Osteocyte (in vitro differentiated cells): Measurements from ENCODE around the gene STX1A. TPM values are rescaled to one million over a fixed set of nuclear protein-coding genes. Genes with fewer than 3 reads are reported as not detected.

ENCODE experiments used
- DNase-seq: peaks from one replicate; pipeline ENCODE4 v3.0.0; 2021; ENCODE audit warnings: mixed read lengths; ENCODE audit not compliant: unreplicated experiment; ENCODE audit errors: extremely low spot score
- H3K27ac Mint-ChIP-seq: one replicate; pipeline ENCODE4 v1.8.0; 2021; ENCODE audit warnings: mild to moderate bottlenecking, mixed read lengths; ENCODE audit not compliant: unreplicated experiment
- H3K27me3 Mint-ChIP-seq: one replicate; pipeline ENCODE4 v1.8.0; 2021; ENCODE audit warnings: mixed read lengths; ENCODE audit not compliant: unreplicated experiment
- H3K36me3 Mint-ChIP-seq: one replicate; pipeline ENCODE4 v1.8.0; 2021; ENCODE audit warnings: mixed read lengths; ENCODE audit not compliant: unreplicated experiment
- H3K4me1 Mint-ChIP-seq: one replicate; pipeline ENCODE4 v1.8.0; 2021; ENCODE audit warnings: mixed read lengths; ENCODE audit not compliant: unreplicated experiment
- H3K4me3 Mint-ChIP-seq: one replicate; pipeline ENCODE4 v1.8.0; 2021; ENCODE audit warnings: mild to moderate bottlenecking, moderate library complexity, mixed read lengths; ENCODE audit not compliant: unreplicated experiment
- H3K9me3 Mint-ChIP-seq: one replicate; pipeline ENCODE4 v1.8.0; 2021; ENCODE audit warnings: mixed read lengths; ENCODE audit not compliant: unreplicated experiment
- long read RNA-seq: library from polyadenylated mRNA; unstranded; transcript quantifications from one replicate; pipeline ENCODE4 v2.0.0, GENCODE V29; 2021
- total RNA-seq: library from RNA; stranded (reverse); gene quantifications from 2 replicates; pipeline ENCODE4 v1.2.1, GENCODE V29; 2021
- TF ChIP-seq, protein P1 (sequence below): fragments of 200-600 bp; sonication (generic); IDR thresholded peaks from 2 replicates; pipeline ENCODE4 v1.5.0; 2021; ENCODE audit warnings: antibody characterized with exemption, mild to moderate bottlenecking, moderate library complexity

The STX1A gene
- 21.7 and 24.0 TPM in 2 replicates for total RNA-seq
- long read RNA-seq = 0 reads

DNA sequence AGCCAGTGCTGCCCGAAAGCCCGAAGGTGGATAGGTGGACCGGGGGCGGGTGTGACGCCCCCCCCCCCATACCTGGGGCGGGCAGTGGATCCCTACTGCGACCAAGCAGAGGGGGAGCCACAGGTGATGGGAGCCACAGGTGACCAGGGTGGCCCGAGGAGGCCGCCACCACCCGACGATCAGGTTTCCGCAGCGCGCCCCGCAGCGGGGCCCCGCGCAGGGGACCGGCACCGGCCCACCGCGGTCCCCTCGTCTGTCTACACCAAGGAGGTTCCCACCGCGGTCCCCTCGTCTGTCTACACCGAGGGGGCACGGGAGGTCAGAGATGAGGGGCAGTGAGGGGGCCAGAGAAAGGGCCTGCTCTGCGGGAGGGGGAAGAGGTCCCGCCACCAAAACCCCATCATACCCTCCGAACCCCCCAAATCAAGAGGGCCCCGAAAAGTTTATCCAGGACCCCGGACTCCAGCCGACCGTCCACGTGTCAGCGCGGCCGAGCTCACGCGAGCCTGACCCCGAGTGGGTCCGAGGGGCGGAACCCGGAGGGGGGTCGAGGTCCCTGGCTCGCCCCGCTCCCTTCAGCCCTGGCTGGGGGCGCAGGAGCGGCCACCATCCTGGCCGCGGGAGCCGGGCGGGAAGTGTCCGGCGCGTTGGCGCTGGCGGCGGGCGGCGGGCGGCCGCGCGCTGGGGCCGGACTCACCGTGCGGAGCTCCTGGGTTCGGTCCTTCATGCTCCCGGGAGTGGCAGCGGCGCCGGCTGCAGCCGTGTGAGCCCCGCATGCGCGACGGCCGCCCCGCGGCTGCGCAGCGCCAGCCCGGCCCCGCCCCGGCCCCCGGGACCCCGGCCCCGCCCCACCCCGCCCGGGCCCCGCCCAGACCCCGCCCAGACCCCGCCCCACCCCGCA lies at the start of gene STX1A:
TSS of gene STX1A (minus strand) at position 765 of the 901 bp plus-strand sequence. CDS start at position 727, 38 bp downstream.
- H3K27ac Mint-ChIP-seq = peak within 1 kb of the TSS; percentile 84
- H3K27me3 Mint-ChIP-seq = no peaks in the 10 kb centered on the region
- H3K4me3 Mint-ChIP-seq = peak within 1 kb of the TSS; percentile 81
- TF ChIP-seq, protein P1, sequence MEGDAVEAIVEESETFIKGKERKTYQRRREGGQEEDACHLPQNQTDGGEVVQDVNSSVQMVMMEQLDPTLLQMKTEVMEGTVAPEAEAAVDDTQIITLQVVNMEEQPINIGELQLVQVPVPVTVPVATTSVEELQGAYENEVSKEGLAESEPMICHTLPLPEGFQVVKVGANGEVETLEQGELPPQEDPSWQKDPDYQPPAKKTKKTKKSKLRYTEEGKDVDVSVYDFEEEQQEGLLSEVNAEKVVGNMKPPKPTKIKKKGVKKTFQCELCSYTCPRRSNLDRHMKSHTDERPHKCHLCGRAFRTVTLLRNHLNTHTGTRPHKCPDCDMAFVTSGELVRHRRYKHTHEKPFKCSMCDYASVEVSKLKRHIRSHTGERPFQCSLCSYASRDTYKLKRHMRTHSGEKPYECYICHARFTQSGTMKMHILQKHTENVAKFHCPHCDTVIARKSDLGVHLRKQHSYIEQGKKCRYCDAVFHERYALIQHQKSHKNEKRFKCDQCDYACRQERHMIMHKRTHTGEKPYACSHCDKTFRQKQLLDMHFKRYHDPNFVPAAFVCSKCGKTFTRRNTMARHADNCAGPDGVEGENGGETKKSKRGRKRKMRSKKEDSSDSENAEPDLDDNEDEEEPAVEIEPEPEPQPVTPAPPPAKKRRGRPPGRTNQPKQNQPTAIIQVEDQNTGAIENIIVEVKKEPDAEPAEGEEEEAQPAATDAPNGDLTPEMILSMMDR = no peak
- peak; percentile 92 for DNase-seq
- no peaks in the 10 kb centered on the region for H3K9me3 Mint-ChIP-seq
- H3K36me3 Mint-ChIP-seq = no peaks in the 10 kb centered on the region
- peaks cover 55% of the 10 kb centered on the region for H3K4me1 Mint-ChIP-seq

DNA sequence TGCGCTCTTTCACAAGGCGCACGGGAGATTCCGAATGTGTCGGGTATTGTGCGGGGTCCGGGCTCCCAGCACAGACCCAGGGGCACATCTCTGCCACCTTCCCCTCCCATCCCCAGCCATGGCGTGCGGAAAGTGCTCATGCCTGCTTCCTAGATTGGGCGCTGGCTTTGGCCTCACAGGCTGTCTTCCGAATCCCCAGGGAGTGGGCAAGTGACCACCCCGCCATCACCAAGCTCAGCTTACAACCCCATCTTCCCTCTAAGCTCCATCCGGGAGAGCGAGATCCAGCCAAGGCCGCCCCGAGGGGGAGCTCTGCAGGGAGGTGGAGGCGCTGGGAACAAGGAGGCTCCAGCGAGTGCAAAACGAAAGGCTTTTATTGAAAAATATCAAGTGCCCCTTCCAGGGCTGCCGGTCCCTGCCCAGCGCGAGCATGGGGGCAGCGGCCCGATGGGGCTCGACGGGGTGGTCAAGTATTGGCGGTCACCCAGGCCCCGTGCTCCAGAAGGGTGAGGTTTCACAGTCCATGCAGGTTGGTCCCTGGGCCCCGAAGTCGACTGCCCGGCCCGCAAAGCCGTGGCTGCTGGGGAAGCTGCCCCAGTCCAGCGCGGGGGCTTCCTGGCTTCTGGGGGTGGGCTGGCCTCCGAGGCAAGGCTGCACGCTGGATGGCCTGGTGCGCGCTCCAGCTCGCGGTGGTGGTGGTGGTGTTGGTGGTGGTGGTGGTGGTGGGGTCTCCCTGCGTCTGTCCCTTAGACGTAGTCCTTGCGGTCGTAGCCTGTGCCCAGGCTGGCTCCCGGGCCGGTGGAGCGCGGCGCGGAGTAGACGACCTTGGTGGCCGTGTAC lies 49.4 kb upstream of the STX1A start:
- TF ChIP-seq, protein P1 = no peak
- peaks cover 5% of the 10 kb centered on the region for H3K27me3 Mint-ChIP-seq
- no peak overlapping the region for H3K27ac Mint-ChIP-seq
- no peaks in the 10 kb centered on the region for H3K9me3 Mint-ChIP-seq
- DNase-seq = no peak
- no peaks in the 10 kb centered on the region for H3K36me3 Mint-ChIP-seq
- peaks cover 2% of the 10 kb centered on the region for H3K4me1 Mint-ChIP-seq
- H3K4me3 Mint-ChIP-seq = no peak overlapping the region

DNA sequence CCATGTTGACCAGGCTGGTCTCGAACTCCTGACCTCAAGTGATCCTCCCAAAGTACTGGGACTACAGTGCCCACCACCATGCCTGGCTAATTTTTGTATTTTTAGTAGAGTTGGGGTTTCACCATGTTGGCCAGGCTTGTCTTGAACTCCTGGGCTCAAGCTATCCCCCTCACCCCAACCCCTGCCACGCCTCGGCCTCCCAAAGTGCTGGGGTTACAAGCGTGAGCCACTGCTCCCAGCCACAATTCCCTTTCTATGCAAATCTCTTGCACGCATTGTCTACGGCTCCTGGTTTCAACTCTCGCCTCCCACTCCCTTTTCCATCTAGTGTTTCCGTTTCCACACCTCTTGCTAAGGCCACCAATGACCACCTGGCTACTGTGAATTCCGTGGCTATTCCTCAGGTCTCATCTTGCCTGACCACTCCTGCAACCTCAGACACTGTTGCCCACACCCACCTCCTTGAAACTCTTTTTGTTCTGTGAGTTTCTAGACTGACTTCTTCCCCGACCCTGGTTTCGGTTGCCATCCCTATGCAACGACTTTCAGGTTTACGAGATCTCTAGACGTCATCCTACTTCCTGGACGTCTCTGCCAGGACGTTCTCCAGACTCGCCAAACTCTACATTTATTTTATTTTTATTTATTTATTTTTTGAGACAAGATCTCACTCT lies 47.2 kb upstream of the STX1A start:
- H3K4me1 Mint-ChIP-seq = peaks cover 2% of the 10 kb centered on the region

DNA sequence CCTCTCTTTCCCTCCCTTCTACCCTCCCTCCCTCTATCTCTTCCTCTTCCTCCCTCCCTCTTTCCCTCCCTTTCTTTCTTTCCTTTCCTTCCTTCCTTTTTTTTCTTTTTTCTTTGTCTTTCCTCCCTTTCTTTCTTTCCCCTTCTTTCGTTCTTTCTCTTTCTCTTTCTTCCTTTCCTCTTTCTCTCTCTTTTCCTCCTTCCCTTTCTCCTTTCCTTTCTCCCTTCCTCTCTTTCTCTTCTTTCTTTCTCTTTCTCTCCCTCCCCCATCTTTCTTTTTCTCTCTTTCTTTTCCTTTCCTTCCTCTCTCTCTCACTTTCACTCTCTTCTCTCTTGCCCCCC lies 43.2 kb upstream of the STX1A start:
- Mint-ChIP-seq H3K36me3 (no peaks in the 10 kb centered on the region), H3K4me3 (no peak overlapping the region)

More for the DNA sequence above, 47.2 kb upstream of the STX1A start:
- Mint-ChIP-seq H3K36me3 (no peaks in the 10 kb centered on the region), H3K27ac (no peak overlapping the region), H3K9me3 (no peaks in the 10 kb centered on the region), H3K4me3 (no peak overlapping the region), H3K27me3 (peaks cover 9% of the 10 kb centered on the region)
- DNase-seq = no peak
- TF ChIP-seq, protein P1 = no peak

More for the DNA sequence above, 43.2 kb upstream of the STX1A start:
- TF ChIP-seq, protein P1 = no peak
- H3K27ac Mint-ChIP-seq = no peak overlapping the region
- H3K27me3 Mint-ChIP-seq = peaks cover 4% of the 10 kb centered on the region
- no peaks in the 10 kb centered on the region for H3K9me3 Mint-ChIP-seq
- no peak for DNase-seq
- H3K4me1 Mint-ChIP-seq = no peaks in the 10 kb centered on the region
